22Rv1 (cell line): Measurements from ENCODE around the gene TBC1D1.

Source experiments
- H3K27ac ChIP-seq: fragments of 450-650 bp; 2 replicates; pipeline ENCODE4 v1.5.1; 2017
- ZFX ChIP-seq: fragments of 450-650 bp; IDR thresholded peaks from 2 replicates; pipeline ENCODE4 v1.6.1; 2017; ENCODE audit warnings: antibody characterized with exemption, borderline replicate concordance
- TF ChIP-seq, protein P1 (sequence below): fragments of 450-650 bp; IDR thresholded peaks from 2 replicates; pipeline ENCODE4 v1.5.1; 2017; ENCODE audit warnings: mild to moderate bottlenecking

The TBC1D1 gene

GRCh38 chr4:37993806-37994205 lies 102.9 kb downstream of the TBC1D1 start:
- TF ChIP-seq, protein P1, sequence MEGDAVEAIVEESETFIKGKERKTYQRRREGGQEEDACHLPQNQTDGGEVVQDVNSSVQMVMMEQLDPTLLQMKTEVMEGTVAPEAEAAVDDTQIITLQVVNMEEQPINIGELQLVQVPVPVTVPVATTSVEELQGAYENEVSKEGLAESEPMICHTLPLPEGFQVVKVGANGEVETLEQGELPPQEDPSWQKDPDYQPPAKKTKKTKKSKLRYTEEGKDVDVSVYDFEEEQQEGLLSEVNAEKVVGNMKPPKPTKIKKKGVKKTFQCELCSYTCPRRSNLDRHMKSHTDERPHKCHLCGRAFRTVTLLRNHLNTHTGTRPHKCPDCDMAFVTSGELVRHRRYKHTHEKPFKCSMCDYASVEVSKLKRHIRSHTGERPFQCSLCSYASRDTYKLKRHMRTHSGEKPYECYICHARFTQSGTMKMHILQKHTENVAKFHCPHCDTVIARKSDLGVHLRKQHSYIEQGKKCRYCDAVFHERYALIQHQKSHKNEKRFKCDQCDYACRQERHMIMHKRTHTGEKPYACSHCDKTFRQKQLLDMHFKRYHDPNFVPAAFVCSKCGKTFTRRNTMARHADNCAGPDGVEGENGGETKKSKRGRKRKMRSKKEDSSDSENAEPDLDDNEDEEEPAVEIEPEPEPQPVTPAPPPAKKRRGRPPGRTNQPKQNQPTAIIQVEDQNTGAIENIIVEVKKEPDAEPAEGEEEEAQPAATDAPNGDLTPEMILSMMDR: no peak
- TF ChIP-seq ZFX: no peak
- H3K27ac ChIP-seq: no peak overlapping the region

DNA sequence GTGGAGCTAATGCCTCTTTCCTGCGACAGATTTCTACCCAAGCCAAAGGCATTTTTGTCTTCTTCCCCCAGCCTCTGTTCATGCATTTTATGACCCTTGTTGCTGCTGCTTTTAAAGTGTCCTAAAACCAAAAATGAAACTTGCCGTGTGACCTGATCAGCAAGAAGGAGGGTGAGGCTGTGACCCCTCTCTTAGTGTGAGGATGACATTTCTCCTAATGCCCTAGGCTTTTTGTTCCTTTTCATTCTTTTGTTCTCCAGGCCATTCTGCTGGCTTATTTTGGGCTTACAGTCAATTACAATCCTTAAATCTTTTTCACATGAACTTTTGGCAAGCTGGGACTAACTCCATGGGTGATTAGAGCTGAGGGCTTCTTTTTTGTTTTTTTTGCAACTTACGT lies 103.7 kb downstream of the TBC1D1 start:
- TF ChIP-seq ZFX: no peak
- TF ChIP-seq, protein P1: no peak
- no peak overlapping the region for H3K27ac ChIP-seq

DNA sequence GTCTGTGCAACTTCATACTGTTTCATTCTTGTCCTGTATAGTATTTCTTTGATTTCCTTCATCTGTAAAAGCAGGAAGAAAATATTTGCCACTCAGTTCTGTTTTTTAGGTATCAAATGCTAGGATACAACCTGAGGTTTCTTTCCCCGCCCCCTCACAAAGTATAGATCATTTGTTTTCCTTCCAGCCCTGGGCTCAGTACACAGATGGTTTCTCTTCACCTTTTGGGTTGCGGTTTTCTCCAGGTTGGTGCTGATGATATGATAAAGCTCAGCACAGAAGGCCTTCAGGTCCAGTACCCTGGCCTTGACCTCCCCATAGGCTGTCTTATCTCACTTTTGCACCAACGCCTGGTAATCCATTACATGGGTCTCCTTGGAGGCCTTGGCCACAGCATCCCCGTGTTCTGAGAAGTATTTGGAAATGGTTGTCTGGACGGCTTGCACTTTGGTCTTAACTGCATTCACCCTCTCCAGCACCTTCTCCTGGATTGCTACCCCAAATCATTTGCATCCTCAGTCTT lies 104.5 kb downstream of the TBC1D1 start:
- TF ChIP-seq ZFX: no peak
- TF ChIP-seq, protein P1: no peak
- no peak overlapping the region for H3K27ac ChIP-seq

DNA sequence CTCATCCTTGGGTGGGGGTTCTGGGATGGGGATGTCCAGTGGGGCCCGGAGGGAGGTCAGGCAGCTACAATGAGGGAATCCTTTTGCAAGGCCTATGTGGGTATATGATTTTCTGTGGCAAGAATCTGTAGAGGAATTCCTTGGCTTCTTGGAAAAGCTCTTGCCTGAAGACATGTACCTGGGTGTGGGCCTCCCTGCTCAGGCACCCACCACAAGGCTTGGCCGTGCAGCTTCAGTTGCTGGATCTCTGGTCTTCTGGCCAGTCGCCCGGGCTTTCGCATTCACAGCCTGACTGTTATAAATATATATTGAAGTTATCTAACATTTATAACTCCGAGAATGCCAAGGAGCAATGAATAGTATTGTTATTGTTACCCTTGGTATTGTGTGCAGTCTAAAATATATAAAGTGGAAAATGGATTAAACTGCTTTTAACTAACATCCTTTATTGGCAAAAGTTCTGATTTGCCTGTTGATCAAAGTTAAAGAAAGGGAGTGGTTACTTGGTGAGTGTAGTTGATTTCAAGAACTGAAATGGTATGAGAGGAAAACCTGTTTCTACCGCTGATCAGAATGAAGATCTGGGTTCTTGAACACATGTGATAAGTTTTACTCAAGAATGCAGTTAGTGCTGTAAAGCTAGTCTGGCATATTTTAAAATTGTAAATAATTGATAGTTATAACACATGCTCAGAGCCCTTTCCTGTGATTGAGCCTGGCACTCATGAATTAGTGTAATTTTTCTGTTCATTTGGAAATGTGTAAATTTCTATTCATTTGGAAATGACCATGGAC lies 105.3 kb downstream of the TBC1D1 start:
- H3K27ac ChIP-seq: no peak overlapping the region
- TF ChIP-seq, protein P1: no peak
- no peak for TF ChIP-seq ZFX

DNA sequence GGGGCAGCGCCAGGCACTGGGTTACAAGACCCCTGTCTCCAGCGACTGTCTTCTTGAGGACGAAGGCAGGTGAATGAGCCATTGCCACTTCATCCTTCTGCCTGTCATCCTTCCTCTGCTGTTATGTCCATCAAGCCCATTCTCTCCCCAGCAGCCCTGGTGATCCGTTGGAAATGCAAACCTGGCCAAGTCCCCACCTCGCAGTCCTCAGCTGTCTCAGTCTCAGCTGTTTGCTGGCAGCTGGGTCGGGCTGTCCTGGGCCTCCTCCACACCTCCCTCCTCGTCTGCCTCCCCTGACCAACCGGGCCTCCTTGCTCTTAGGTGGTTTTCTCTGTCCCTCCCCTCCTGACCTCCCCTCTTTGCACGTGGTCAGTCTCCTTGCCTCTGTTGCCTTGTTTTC lies 107.3 kb downstream of the TBC1D1 start:
- no peak overlapping the region for H3K27ac ChIP-seq
- no peak for TF ChIP-seq ZFX
- TF ChIP-seq, protein P1: no peak

DNA sequence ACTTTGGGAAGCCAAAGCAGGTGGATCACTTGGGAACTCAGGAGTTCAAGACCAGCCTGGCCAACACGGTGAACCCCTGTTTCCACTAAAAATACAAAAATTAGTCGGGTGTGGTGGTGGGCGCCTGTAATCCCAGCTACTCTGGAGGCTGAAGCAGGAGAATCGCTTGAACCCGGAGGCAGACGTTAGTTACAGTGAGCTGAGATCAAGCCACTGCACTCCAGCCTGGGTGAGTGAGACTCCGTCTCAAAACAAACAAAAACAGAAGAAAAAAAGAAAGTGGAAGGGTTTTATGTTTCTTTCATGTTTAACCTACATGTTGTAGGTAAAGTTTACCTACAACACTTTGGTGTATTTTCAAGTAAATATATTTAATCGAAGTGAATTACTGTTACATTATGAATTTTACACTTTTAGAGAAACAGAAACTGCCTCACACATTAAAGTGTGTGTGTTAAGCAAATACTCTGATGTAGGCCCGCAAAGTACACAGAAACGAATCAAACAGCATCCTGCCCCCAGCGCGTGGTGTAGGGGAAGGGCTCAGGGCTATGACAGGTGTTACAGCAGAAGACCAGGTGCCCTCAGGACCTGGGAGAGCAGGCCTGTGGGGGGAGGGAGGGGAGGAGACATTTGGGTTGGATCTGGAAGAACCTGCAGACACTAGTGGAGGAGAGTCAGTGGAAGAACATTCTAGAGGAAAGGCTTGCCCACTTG lies 108.3 kb downstream of the TBC1D1 start:
- H3K27ac ChIP-seq: no peak overlapping the region
- TF ChIP-seq ZFX: no peak
- TF ChIP-seq, protein P1: no peak

- TF ChIP-seq, protein P1: no peak
- no peak for TF ChIP-seq ZFX
Observed at GRCh38 chr4:37999965-38000364, 109.1 kb downstream of the TBC1D1 start.

More at GRCh38 chr4:37999965-38000364, 109.1 kb downstream of the TBC1D1 start:
- H3K27ac ChIP-seq: no peak overlapping the region
